Measurements from ENCODE around the gene ADM2. TPM values are rescaled to one million over a fixed set of nuclear protein-coding genes. Genes with fewer than 3 reads are reported as not detected.

ADM2 gene
- total and polyA plus RNA-seq, 2 of the 13 experiments (the other 11 are each of a cell fraction or from before 2014, with no cell fraction given): 1.2 to 3.0 TPM

- TF ChIP-seq GPBP1L1 (CRISPR knock-in tag; IDR thresholded peaks at IDR 0.05) (no peak), ZNF577 (CRISPR knock-in tag; IDR thresholded peaks at IDR 0.05; ENCODE audit: borderline replicate concordance, low read depth) (no peak), ZNF597 (CRISPR knock-in tag; IDR thresholded peaks at IDR 0.05) (no peak), CCAR2 (optimal IDR thresholded peaks at IDR 0.05; ENCODE audit: low read depth, low read length) (no peak), HIC2 (CRISPR knock-in tag; IDR thresholded peaks at IDR 0.05; ENCODE audit: low read depth) (no peak; the same call in 1 of the 2 replicates), CENPT (CRISPR knock-in tag; IDR thresholded peaks at IDR 0.05; ENCODE audit: low read depth) (no peak), ZNF468 (CRISPR knock-in tag; IDR thresholded peaks at IDR 0.05) (no peak), TIGD3 (CRISPR knock-in tag; IDR thresholded peaks at IDR 0.05; ENCODE audit: borderline replicate concordance) (no peak; the same call in 1 of the 2 replicates), ZNF567 (CRISPR knock-in tag; IDR thresholded peaks at IDR 0.05; ENCODE audit: borderline replicate concordance) (no peak), RNF219 (CRISPR knock-in tag; IDR thresholded peaks at IDR 0.05) (no peak), ERF (CRISPR knock-in tag; IDR thresholded peaks at IDR 0.05) (no peak; the same call in 1 of the 2 replicates), BRCA1 (CRISPR knock-in tag; IDR thresholded peaks at IDR 0.05) (no peak), ZC3H13 (CRISPR knock-in tag; IDR thresholded peaks at IDR 0.05) (peak; percentile 97), TEAD3 (CRISPR knock-in tag; optimal IDR thresholded peaks at IDR 0.05; ENCODE audit: borderline replicate concordance) (peak; percentile 34), MAZ (IDR thresholded peaks at IDR 0.05; ENCODE audit: borderline replicate concordance, low read depth, low read length) (no peak), MAZ (CRISPR knock-in tag; IDR thresholded peaks at IDR 0.05; ENCODE audit: low read depth) (peak; percentile 48; the same call in 1 of the 2 replicates), ZFP90 (CRISPR knock-in tag; IDR thresholded peaks at IDR 0.05; ENCODE audit: borderline replicate concordance) (no peak; the same call in 1 of the 2 replicates)
Measured at GRCh38 chr22:50485221-50486131, 4.1 kb downstream of the ADM2 start (continued).

Measured in HepG2 (cell line).